Measurements from ENCODE around the gene DNAI4. TPM values are rescaled to one million over a fixed set of nuclear protein-coding genes. Genes with fewer than 3 reads are reported as not detected.

The DNAI4 gene
- total and polyA plus RNA-seq, 2 of the 4 experiments (the other 2 are of a cell fraction): 0.63 to 1.6 TPM

DNA sequence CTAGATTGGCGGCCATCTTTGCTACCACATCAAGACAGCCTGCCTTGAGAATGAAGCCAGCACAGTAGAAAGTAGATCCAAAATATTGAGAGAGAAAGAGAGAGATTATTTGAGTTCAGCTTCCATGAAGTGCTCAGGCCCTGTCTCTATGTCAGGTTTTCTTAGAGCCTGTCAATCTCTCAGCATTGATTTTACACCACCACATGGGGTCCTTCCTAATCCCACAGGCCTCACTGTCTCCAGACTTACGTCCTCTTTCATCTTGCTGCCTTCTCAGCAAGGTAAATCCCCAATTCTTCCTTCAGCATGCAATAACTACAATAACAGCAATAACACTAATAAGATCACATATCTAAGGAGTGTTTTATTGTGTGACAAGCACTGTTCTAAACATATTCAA, 151.4 kb downstream of the DNAI4 start:
- H2AK9ac ChIP-seq (replicated peaks; ENCODE audit: low read depth, low read length, poor library complexity): no peak overlapping the region
- no peaks in the 10 kb centered on the region for H3K79me1 ChIP-seq (ENCODE audit: low read depth in 1 of 2, low read length in 2 of 2)
- no peak overlapping the region for H3K4ac ChIP-seq (ENCODE audit: low read depth, low read length)
- no peak overlapping the region for H2BK120ac ChIP-seq (ENCODE audit: low read depth, low read length)
- WGBS, 2 experiments (ENCODE audit: extremely low coverage in 2 of 2, insufficient read length in 1 of 2): no CpG with 5 or more reads among the region's 2 CpGs
- H3K18ac ChIP-seq (ENCODE audit: low read depth, low read length): no peak overlapping the region
- no peak overlapping the region for H2BK15ac ChIP-seq (ENCODE audit: low read depth, low read length)
- H4K91ac ChIP-seq (ENCODE audit: insufficient read depth, low read depth, low read length): no peak overlapping the region
- no peaks in the 10 kb centered on the region for H3K9me3 ChIP-seq (ENCODE audit: control insufficient read depth, insufficient read depth, low read length)
- H3K14ac ChIP-seq (replicated peaks; ENCODE audit: low read depth, low read length): no peak overlapping the region
- H3K23ac ChIP-seq (ENCODE audit: low read depth, low read length): no peak overlapping the region
- no peak overlapping the region for H4K8ac ChIP-seq (ENCODE audit: low read depth in 2 of 2, low read length in 2 of 2)
- H4K20me1 ChIP-seq (ENCODE audit: insufficient read depth, low read length): no peaks in the 10 kb centered on the region
- in situ Hi-C loops (cut with MboI; ENCODE audit: low sequenced_read_pairs) (loop anchor here (25.0 kb wide), 1 partner anchor 714 kb away; no protein-coding TSS in a partner anchor), intact Hi-C loops (cut with micrococcal nuclease) (no loop called here), dilution Hi-C loops (cut with HindIII; ENCODE audit: low sequenced_read_pairs, unreplicated experiment) (no loop called here)
- no peak overlapping the region for H2BK20ac ChIP-seq (ENCODE audit: low read depth, low read length)
- ATAC-seq (ENCODE audit: low read depth): no peak
- peaks cover 5% of the 10 kb centered on the region for H3K27me3 ChIP-seq (ENCODE audit: control insufficient read depth, insufficient read depth, low read length)
- POLR2A ChIA-PET (ENCODE audit: unreplicated experiment): no interaction called here
- H3K4me3 ChIP-seq (ENCODE audit: insufficient read depth, low read depth, low read length): no peak overlapping the region
- TF ChIP-seq, protein P1, sequence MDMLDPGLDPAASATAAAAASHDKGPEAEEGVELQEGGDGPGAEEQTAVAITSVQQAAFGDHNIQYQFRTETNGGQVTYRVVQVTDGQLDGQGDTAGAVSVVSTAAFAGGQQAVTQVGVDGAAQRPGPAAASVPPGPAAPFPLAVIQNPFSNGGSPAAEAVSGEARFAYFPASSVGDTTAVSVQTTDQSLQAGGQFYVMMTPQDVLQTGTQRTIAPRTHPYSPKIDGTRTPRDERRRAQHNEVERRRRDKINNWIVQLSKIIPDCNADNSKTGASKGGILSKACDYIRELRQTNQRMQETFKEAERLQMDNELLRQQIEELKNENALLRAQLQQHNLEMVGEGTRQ (IDR thresholded peaks at IDR 0.05; ENCODE audit: low read depth, low read length): no peak
- TF ChIP-seq NFE2L2 (IDR thresholded peaks at IDR 0.05; ENCODE audit: low read depth, low read length) (no peak), MAFK (IDR thresholded peaks at IDR 0.05; ENCODE audit: low read depth, low read length) (no peak), RFX5 (IDR thresholded peaks at IDR 0.05; ENCODE audit: low read depth, low read length) (no peak), SMC3 (IDR thresholded peaks at IDR 0.05; ENCODE audit: low read depth, low read length) (no peak), RCOR1 (IDR thresholded peaks at IDR 0.05; ENCODE audit: insufficient replicate concordance, low read length) (no peak), CHD1 (IDR thresholded peaks at IDR 0.05; ENCODE audit: low read depth, low read length) (no peak), BHLHE40 (IDR thresholded peaks at IDR 0.05; ENCODE audit: low read depth, low read length) (no peak), FOS (IDR thresholded peaks at IDR 0.05; ENCODE audit: low read depth, low read length) (no peak), MAZ (IDR thresholded peaks at IDR 0.05; ENCODE audit: borderline replicate concordance, low read depth, low read length) (no peak), RAD21 (IDR thresholded peaks at IDR 0.05; ENCODE audit: low read length) (no peak), CEBPB (IDR thresholded peaks at IDR 0.05; ENCODE audit: low read depth, low read length) (no peak), MXI1 (IDR thresholded peaks at IDR 0.05; ENCODE audit: borderline replicate concordance, low read depth, low read length) (no peak)
- TF ChIP-seq, protein P2, sequence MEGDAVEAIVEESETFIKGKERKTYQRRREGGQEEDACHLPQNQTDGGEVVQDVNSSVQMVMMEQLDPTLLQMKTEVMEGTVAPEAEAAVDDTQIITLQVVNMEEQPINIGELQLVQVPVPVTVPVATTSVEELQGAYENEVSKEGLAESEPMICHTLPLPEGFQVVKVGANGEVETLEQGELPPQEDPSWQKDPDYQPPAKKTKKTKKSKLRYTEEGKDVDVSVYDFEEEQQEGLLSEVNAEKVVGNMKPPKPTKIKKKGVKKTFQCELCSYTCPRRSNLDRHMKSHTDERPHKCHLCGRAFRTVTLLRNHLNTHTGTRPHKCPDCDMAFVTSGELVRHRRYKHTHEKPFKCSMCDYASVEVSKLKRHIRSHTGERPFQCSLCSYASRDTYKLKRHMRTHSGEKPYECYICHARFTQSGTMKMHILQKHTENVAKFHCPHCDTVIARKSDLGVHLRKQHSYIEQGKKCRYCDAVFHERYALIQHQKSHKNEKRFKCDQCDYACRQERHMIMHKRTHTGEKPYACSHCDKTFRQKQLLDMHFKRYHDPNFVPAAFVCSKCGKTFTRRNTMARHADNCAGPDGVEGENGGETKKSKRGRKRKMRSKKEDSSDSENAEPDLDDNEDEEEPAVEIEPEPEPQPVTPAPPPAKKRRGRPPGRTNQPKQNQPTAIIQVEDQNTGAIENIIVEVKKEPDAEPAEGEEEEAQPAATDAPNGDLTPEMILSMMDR (conservative IDR thresholded peaks at IDR 0.05; ENCODE audit: low read depth, low read length): no peak
- no peak overlapping the region for H2AFZ ChIP-seq (replicated peaks; ENCODE audit: low read length, poor library complexity)
- H2AK5ac ChIP-seq (ENCODE audit: low read depth, low read length): no peak overlapping the region
- H3K9me1 ChIP-seq (ENCODE audit: insufficient read depth, low read length): no peaks in the 10 kb centered on the region
- H3K4me2 ChIP-seq (ENCODE audit: low read depth, low read length): no peak overlapping the region
- no peak overlapping the region for H4K5ac ChIP-seq (ENCODE audit: low read depth, low read length)
- H3K36me3 ChIP-seq (ENCODE audit: control insufficient read depth, insufficient read depth, low read length): no peaks in the 10 kb centered on the region
- no peak overlapping the region for H3K27ac ChIP-seq (ENCODE audit: insufficient read depth, low read length)
- no peak overlapping the region for H3K9ac ChIP-seq (ENCODE audit: low read depth, low read length)
- no TSS peak for BruUV-seq (replicated peaks)
- DNase-seq: no peak
- CTCF ChIA-PET: interaction anchor here (1.4 kb wide), 1 partner anchor 376 kb away, joined by 4 read pairs; no protein-coding TSS in a partner anchor
- no peaks in the 10 kb centered on the region for H3K4me1 ChIP-seq (ENCODE audit: control insufficient read depth, insufficient read depth, low read length)
- no peak overlapping the region for H3K56ac ChIP-seq (ENCODE audit: extremely low read depth, insufficient read depth, low read length)
- no peak overlapping the region for H2BK5ac ChIP-seq (ENCODE audit: low read depth, low read length, poor library complexity, severe bottlenecking)

Measured in IMR-90 (cell line).